Astrocyte (in vitro differentiated cells and primary cell): ENCODE measurements around the gene CMPK2. TPM values are rescaled to one million over a fixed set of nuclear protein-coding genes. Genes with fewer than 3 reads are reported as not detected.

Source experiments
- DNase-seq: peaks from one replicate; pipeline ENCODE4 v3.0.0-alpha.2; 2010; ENCODE audit warnings: low read depth
- FAIRE-seq: peaks from 2 replicates; lab custom pipeline; 2011; peaks lifted over from hg19 to GRCh38; lab: Jason Lieb, UNC
- H2AFZ ChIP-seq: 2 replicates; pipeline ENCODE4 v1.6.0; 2012; ENCODE audit warnings: low read depth, low read length, inconsistent platforms
- H3K27ac ChIP-seq: 2 replicates; pipeline ENCODE4 v1.5.1; 2011; ENCODE audit warnings: low read depth, low read length, inconsistent platforms
- H3K27me3 ChIP-seq: 2 replicates; pipeline ENCODE4 v1.6.0; 2011; ENCODE audit warnings: low read length, inconsistent platforms; ENCODE audit not compliant: insufficient read depth
- H3K36me3 ChIP-seq: 2 replicates; pipeline ENCODE4 v1.5.1; 2011; ENCODE audit warnings: low read length, inconsistent platforms; ENCODE audit not compliant: insufficient read depth
- H3K4me1 ChIP-seq: 2 replicates; pipeline ENCODE4 v1.5.1; 2011; ENCODE audit warnings: low read length, inconsistent platforms; ENCODE audit not compliant: insufficient read depth
- H3K4me2 ChIP-seq: 2 replicates; pipeline ENCODE4 v1.6.0; 2012; ENCODE audit warnings: low read length, inconsistent platforms
- H3K4me3 ChIP-seq: 2 replicates; pipeline ENCODE4 v1.5.1; 2011; ENCODE audit warnings: low read depth, mild to moderate bottlenecking, low read length, inconsistent platforms; ENCODE audit not compliant: insufficient read depth
- H3K79me2 ChIP-seq: 2 replicates; pipeline ENCODE4 v1.6.0; 2012; ENCODE audit warnings: mild to moderate bottlenecking, low read length, inconsistent platforms; ENCODE audit not compliant: insufficient read depth
- H3K9ac ChIP-seq: 2 replicates; pipeline ENCODE4 v1.6.0; 2012; ENCODE audit warnings: mild to moderate bottlenecking, low read length, inconsistent platforms
- H3K9me3 ChIP-seq: 2 replicates; pipeline ENCODE4 v1.5.1; 2012; ENCODE audit warnings: low read depth, mild to moderate bottlenecking, low read length, inconsistent platforms; ENCODE audit not compliant: insufficient read depth
- H4K20me1 ChIP-seq: 2 replicates; pipeline ENCODE4 v1.6.0; 2012; ENCODE audit warnings: low read length, inconsistent platforms; ENCODE audit not compliant: insufficient read depth
- H3K27ac Mint-ChIP-seq: one replicate; pipeline ENCODE4 v1.8.0; 2021; ENCODE audit warnings: mild to moderate bottlenecking, mixed read lengths; ENCODE audit not compliant: unreplicated experiment
- H3K27me3 Mint-ChIP-seq: one replicate; pipeline ENCODE4 v1.8.0; 2021; ENCODE audit warnings: low read depth, mixed read lengths; ENCODE audit not compliant: unreplicated experiment
- H3K36me3 Mint-ChIP-seq: one replicate; pipeline ENCODE4 v1.8.0; 2021; ENCODE audit warnings: low read depth, mixed read lengths; ENCODE audit not compliant: unreplicated experiment
- H3K4me1 Mint-ChIP-seq: one replicate; pipeline ENCODE4 v1.8.0; 2021; ENCODE audit warnings: low read depth, mixed read lengths; ENCODE audit not compliant: unreplicated experiment
- H3K4me3 Mint-ChIP-seq: one replicate; pipeline ENCODE4 v1.8.0; 2021; ENCODE audit warnings: mild to moderate bottlenecking, moderate library complexity, mixed read lengths; ENCODE audit not compliant: unreplicated experiment
- H3K9me3 Mint-ChIP-seq: one replicate; pipeline ENCODE4 v1.8.0; 2021; ENCODE audit warnings: mild to moderate bottlenecking, mixed read lengths; ENCODE audit not compliant: unreplicated experiment
- CTCF ChIP-seq: IDR thresholded peaks from 2 replicates; pipeline ENCODE4 v1.5.1; 2011; ENCODE audit warnings: low read depth, mild to moderate bottlenecking, inconsistent platforms, low read length, moderate library complexity; ENCODE audit not compliant: insufficient read depth
- EZH2 ChIP-seq: IDR thresholded peaks from 2 replicates; pipeline ENCODE4 v1.6.1; 2012; ENCODE audit warnings: mild to moderate bottlenecking, low read length, inconsistent platforms; ENCODE audit not compliant: insufficient read depth
- total RNA-seq: library from RNA; stranded (reverse); gene quantifications from 2 replicates; pipeline ENCODE4 v1.2.1, GENCODE V29; 2021

CMPK2 gene
- total RNA-seq, 1 donor from 2014 or later, result 32.5 TPM

- H3K4me2 ChIP-seq, result no peak overlapping the region
- H3K27ac Mint-ChIP-seq, result no peak overlapping the region
- H3K9ac ChIP-seq, result no peak overlapping the region
- DNase-seq (no peak), FAIRE-seq (no peak)
- peaks cover 6% of the 10 kb centered on the region for H3K27me3 Mint-ChIP-seq
- no peaks in the 10 kb centered on the region for H4K20me1 ChIP-seq
- no peaks in the 10 kb centered on the region for H3K4me1 ChIP-seq
- TF ChIP-seq EZH2 (no peak), CTCF (no peak)
- H3K4me3 ChIP-seq, result no peak overlapping the region
- H3K36me3 ChIP-seq, result no peaks in the 10 kb centered on the region
- no peaks in the 10 kb centered on the region for H3K27me3 ChIP-seq
- H3K79me2 ChIP-seq, result no peaks in the 10 kb centered on the region
- H3K9me3 ChIP-seq, result no peaks in the 10 kb centered on the region
- no peak overlapping the region for H3K4me3 Mint-ChIP-seq
- no peaks in the 10 kb centered on the region for H3K4me1 Mint-ChIP-seq
- no peak overlapping the region for H3K27ac ChIP-seq
- H2AFZ ChIP-seq, result no peak overlapping the region
- H3K36me3 Mint-ChIP-seq, result no peaks in the 10 kb centered on the region
- H3K9me3 Mint-ChIP-seq, result peaks cover 3% of the 10 kb centered on the region
These were observed 51.4 kb downstream of the CMPK2 start for GRCh38 chr2:6814312-6814711.

- no peak overlapping the region for H3K4me3 Mint-ChIP-seq
- peaks cover 10% of the 10 kb centered on the region for H3K27me3 Mint-ChIP-seq
- peaks cover 3% of the 10 kb centered on the region for H3K9me3 Mint-ChIP-seq
- no peak overlapping the region for H3K27ac ChIP-seq
- no peak overlapping the region for H3K9ac ChIP-seq
- no peak overlapping the region for H2AFZ ChIP-seq
- H3K27me3 ChIP-seq, result no peaks in the 10 kb centered on the region
- no peaks in the 10 kb centered on the region for H3K9me3 ChIP-seq
- no peaks in the 10 kb centered on the region for H3K4me1 ChIP-seq
- H3K79me2 ChIP-seq, result no peaks in the 10 kb centered on the region
- H3K36me3 ChIP-seq, result no peaks in the 10 kb centered on the region
- DNase-seq (no peak), FAIRE-seq (no peak)
- no peaks in the 10 kb centered on the region for H3K4me1 Mint-ChIP-seq
- H3K4me3 ChIP-seq, result no peak overlapping the region
- TF ChIP-seq EZH2 (no peak), CTCF (no peak)
- H3K27ac Mint-ChIP-seq, result no peak overlapping the region
- no peaks in the 10 kb centered on the region for H4K20me1 ChIP-seq
- no peaks in the 10 kb centered on the region for H3K36me3 Mint-ChIP-seq
- no peak overlapping the region for H3K4me2 ChIP-seq
These were observed 52.1 kb downstream of the CMPK2 start for GRCh38 chr2:6813573-6813972.

- H3K9me3 Mint-ChIP-seq, result peaks cover 3% of the 10 kb centered on the region
- no peaks in the 10 kb centered on the region for H3K4me1 Mint-ChIP-seq
- H3K4me1 ChIP-seq, result no peaks in the 10 kb centered on the region
- H3K9ac ChIP-seq, result no peak overlapping the region
- FAIRE-seq (no peak), DNase-seq (no peak)
- H2AFZ ChIP-seq, result no peak overlapping the region
- H3K4me3 ChIP-seq, result no peak overlapping the region
- no peak overlapping the region for H3K27ac Mint-ChIP-seq
- H3K36me3 ChIP-seq, result no peaks in the 10 kb centered on the region
- no peak overlapping the region for H3K4me3 Mint-ChIP-seq
- no peaks in the 10 kb centered on the region for H3K36me3 Mint-ChIP-seq
- H3K27me3 Mint-ChIP-seq, result peaks cover 16% of the 10 kb centered on the region
- H3K79me2 ChIP-seq, result no peaks in the 10 kb centered on the region
- no peaks in the 10 kb centered on the region for H3K27me3 ChIP-seq
- H3K4me2 ChIP-seq, result no peak overlapping the region
- TF ChIP-seq CTCF (no peak), EZH2 (no peak)
- H3K27ac ChIP-seq, result no peak overlapping the region
- no peaks in the 10 kb centered on the region for H3K9me3 ChIP-seq
- no peaks in the 10 kb centered on the region for H4K20me1 ChIP-seq
These were observed 52.7 kb downstream of the CMPK2 start for GRCh38 chr2:6812857-6813530.
